Measurements from ENCODE around the gene RGSL1. TPM values are rescaled to one million over a fixed set of nuclear protein-coding genes. Genes with fewer than 3 reads are reported as not detected.

Gene RGSL1
- total and polyA plus RNA-seq, 9 donors: not detected

- Histone ChIP-seq H3K4me3 (no peak overlapping the region), H3K9me3 (no peaks in the 10 kb centered on the region), H3K27me3 (no peaks in the 10 kb centered on the region), H3K36me3 (no peaks in the 10 kb centered on the region), H3K4me1 (ENCODE audit: insufficient read depth) (no peaks in the 10 kb centered on the region), H3K27ac (no peak overlapping the region)
- WGBS, 3 donors: 75 to 79% (median 76%) methylated on average over 2 of the region's 2 CpGs
- intact Hi-C loops (cut with DNase I): no loop called here
- no peak for DNase-seq
- TF ChIP-seq CTCF (IDR thresholded peaks at IDR 0.05) (no peak), POLR2A (IDR thresholded peaks at IDR 0.05) (no peak), EP300 (IDR thresholded peaks at IDR 0.05) (no peak)
Observed at GRCh38 chr1:182552527-182552926, 102.6 kb downstream of the RGSL1 start.

- H3K27me3 ChIP-seq: no peaks in the 10 kb centered on the region
- no peaks in the 10 kb centered on the region for H3K4me1 ChIP-seq (ENCODE audit: insufficient read depth)
- TF ChIP-seq CTCF (IDR thresholded peaks at IDR 0.05) (no peak), POLR2A (IDR thresholded peaks at IDR 0.05) (no peak), EP300 (IDR thresholded peaks at IDR 0.05) (no peak)
- H3K4me3 ChIP-seq: no peak overlapping the region
- H3K27ac ChIP-seq: no peak overlapping the region
- H3K9me3 ChIP-seq: no peaks in the 10 kb centered on the region
- H3K36me3 ChIP-seq: no peaks in the 10 kb centered on the region
- intact Hi-C loops (cut with DNase I): no loop called here
- no peak for DNase-seq
- 78 to 96% (median 87%) methylated on average over 1 of the region's 1 CpG for WGBS, 3 donors
Observed at GRCh38 chr1:182555493-182555892, 105.5 kb downstream of the RGSL1 start.

DNA sequence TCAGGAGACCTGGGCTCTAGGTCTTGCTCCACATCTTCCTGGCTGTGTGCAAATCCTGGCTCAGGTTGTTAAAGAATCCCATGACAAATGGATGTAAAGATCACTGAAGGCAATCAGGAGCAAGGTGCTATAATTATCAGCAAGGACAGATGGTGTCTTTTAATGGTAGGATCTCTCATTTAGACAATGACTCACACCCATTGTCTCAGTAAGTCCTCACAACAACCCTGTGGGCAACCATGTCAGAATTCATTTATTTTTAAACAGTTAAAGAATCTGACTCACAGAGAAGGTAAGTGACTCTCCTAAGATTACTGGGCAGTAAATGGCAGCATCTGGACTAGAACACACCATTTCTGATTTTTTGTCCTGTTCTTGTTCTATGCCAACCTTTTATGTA lies 106.3 kb downstream of the RGSL1 start:
- Histone ChIP-seq H3K9me3 (no peaks in the 10 kb centered on the region), H3K36me3 (no peaks in the 10 kb centered on the region), H3K27ac (no peak overlapping the region), H3K27me3 (no peaks in the 10 kb centered on the region), H3K4me3 (no peak overlapping the region), H3K4me1 (ENCODE audit: insufficient read depth) (no peaks in the 10 kb centered on the region)
- TF ChIP-seq CTCF (IDR thresholded peaks at IDR 0.05) (no peak), EP300 (IDR thresholded peaks at IDR 0.05) (no peak), POLR2A (IDR thresholded peaks at IDR 0.05) (no peak)
- no peak for DNase-seq
- intact Hi-C loops (cut with DNase I): no loop called here

DNA sequence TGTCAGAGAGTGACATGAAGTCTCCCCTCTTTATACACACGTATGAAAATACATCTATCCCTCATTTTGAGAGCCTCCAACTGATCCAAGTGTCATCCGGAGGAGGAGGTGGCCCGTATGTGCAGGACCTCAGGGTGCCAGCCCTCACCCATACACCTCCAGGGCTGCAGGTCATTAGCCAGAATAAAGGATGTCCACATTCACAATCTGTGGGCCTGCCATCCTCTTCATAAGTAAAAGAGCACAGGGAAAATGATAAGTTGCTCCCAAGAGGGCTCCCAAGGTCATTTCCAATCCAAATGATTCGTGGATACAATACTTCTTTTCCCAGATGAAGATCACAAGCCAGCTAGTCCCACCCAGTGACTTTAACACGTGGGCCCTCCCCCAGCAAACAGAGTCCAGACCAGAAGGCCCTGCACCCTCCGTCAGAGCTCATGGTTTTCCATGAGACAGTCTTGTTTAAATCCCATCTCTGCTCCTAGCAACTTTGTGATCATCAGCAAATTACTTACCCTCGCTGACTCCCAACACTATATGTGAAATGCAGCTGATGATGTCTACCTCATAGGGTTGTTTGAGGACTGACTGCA lies 110.5 kb downstream of the RGSL1 start:
- H3K4me3 ChIP-seq: no peak overlapping the region
- DNase-seq: no peak
- H3K27ac ChIP-seq: no peak overlapping the region
- TF ChIP-seq CTCF (IDR thresholded peaks at IDR 0.05) (no peak), EP300 (IDR thresholded peaks at IDR 0.05) (no peak), POLR2A (IDR thresholded peaks at IDR 0.05) (no peak)
- H3K9me3 ChIP-seq: no peaks in the 10 kb centered on the region
- 54 to 61% (median 58%) methylated on average over 7 of the region's 7 CpGs for WGBS, 3 donors
- intact Hi-C loops (cut with DNase I): no loop called here
- H3K4me1 ChIP-seq (ENCODE audit: insufficient read depth): no peaks in the 10 kb centered on the region
- H3K36me3 ChIP-seq: no peaks in the 10 kb centered on the region
- no peaks in the 10 kb centered on the region for H3K27me3 ChIP-seq
